Measurements from ENCODE around the gene CDX2. TPM values are rescaled to one million over a fixed set of nuclear protein-coding genes. Genes with fewer than 3 reads are reported as not detected.

CDX2 gene
- total RNA-seq, 1 donor from 2014 or later, result not detected

DNA sequence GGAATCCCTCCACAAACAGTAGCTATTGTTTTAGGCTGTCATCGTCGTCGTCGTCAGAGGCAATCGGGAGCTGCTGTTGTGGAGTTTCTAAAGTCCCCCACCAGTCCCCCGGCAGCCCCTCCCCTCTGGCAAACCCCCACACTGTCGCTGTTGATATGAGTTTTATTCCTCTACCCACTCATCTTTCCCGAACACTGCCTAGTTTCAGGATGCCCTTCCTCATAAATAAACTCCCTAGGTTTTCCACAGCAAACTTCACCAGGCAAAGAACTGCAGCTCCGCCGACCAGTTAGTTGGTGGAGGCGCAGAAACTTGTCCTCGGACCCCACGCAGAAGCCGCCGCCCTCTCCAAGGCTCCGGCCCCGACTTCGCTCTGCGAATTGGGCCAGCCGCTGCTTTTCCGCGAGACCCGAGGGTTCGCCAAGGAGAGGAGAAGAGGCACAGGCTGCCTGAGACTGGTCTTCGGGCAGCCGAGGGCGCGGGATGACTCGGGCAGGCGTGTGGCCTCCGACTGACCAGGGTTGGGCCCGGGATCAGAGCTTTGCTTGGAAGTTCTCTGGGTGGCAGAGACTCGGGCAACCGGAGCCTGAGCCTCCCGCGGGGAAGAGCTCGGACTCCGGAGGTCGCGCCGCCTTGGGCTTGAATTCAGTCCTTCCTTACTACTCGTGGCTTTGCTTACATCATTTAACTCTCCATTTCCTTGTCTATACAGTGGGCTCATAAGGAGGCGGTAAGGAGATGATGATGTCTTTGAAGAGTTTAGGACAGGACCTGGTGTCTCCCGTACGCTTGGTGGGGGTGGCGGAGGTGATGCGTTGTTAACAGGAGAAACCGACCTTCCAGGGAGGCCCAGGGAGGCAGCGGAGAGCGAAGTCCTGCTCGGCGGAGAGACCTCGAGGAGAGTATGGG is 41.4 kb downstream of the CDX2 start:
- no peak overlapping the region for H3K27ac Mint-ChIP-seq
- POLR2A ChIA-PET, result no interaction called here
- H3K4me3 Mint-ChIP-seq, result no peak overlapping the region
- H3K9me3 Mint-ChIP-seq, result no peaks in the 10 kb centered on the region
- no peaks in the 10 kb centered on the region for H3K36me3 Mint-ChIP-seq (ENCODE audit: low read depth)
- intact Hi-C loops (cut with micrococcal nuclease), result loop anchor here (2.0 kb wide), 1 partner anchor 39 kb away; no protein-coding TSS in a partner anchor
- CTCF ChIA-PET, result no interaction called here
- no peak for DNase-seq
- peaks cover 21% of the 10 kb centered on the region for H3K4me1 Mint-ChIP-seq
- peaks cover 79% of the 10 kb centered on the region for H3K27me3 Mint-ChIP-seq
- TF ChIP-seq, protein P1, sequence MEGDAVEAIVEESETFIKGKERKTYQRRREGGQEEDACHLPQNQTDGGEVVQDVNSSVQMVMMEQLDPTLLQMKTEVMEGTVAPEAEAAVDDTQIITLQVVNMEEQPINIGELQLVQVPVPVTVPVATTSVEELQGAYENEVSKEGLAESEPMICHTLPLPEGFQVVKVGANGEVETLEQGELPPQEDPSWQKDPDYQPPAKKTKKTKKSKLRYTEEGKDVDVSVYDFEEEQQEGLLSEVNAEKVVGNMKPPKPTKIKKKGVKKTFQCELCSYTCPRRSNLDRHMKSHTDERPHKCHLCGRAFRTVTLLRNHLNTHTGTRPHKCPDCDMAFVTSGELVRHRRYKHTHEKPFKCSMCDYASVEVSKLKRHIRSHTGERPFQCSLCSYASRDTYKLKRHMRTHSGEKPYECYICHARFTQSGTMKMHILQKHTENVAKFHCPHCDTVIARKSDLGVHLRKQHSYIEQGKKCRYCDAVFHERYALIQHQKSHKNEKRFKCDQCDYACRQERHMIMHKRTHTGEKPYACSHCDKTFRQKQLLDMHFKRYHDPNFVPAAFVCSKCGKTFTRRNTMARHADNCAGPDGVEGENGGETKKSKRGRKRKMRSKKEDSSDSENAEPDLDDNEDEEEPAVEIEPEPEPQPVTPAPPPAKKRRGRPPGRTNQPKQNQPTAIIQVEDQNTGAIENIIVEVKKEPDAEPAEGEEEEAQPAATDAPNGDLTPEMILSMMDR (IDR thresholded peaks at IDR 0.05), result no peak
- no peak for ATAC-seq (ENCODE audit: low read depth)

DNA sequence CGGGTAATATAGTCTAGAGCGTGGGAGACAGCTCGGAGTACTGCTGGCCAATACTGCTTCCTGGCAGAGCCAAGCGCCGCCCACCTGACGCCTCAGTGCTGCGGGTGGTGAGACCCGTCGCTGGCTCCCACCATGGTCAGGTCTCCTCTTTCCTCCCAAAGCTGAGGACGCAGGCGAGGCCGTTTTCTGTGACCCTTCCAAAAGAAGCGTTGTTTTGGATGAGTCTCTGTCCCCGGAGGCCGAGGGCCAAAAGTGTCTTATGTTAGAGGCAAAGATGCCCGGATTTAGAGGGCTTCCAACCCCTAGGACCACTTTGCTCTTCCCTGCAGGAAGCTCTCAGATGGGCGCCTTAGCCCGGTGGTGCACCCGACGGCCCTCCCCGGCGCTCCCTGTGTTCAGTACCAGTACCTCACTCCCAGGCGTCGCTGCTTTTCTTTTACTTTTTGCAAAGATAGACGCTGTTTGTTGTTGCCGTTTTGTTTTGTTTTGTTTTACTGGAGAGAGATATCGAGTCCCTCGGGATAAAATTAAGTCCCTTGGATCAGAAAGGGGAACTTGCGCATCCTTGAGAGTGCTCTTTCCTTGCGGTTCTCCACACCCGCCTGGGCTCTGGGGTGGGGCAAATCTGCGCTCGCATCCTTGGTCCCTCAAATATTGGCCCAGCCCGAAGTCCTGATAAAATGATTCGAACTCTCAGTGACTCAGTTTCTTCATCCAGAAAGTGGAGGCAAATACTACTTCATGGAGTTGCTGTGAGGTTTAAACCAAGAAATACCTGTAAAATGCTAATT is 42.3 kb downstream of the CDX2 start:
- ATAC-seq (ENCODE audit: low read depth) (no peak), DNase-seq (no peak)
- Mint-ChIP-seq H3K4me1 (peaks cover 23% of the 10 kb centered on the region), H3K9me3 (no peaks in the 10 kb centered on the region), H3K27me3 (peaks cover 81% of the 10 kb centered on the region), H3K4me3 (peak overlapping the region; percentile 35), H3K27ac (no peak overlapping the region), H3K36me3 (ENCODE audit: low read depth) (no peaks in the 10 kb centered on the region)
- ChIA-PET CTCF (no interaction called here), POLR2A (no interaction called here)
- intact Hi-C loops (cut with micrococcal nuclease), result loop anchor here (2.0 kb wide), 1 partner anchor 40 kb away; no protein-coding TSS in a partner anchor
- TF ChIP-seq, protein P1 (IDR thresholded peaks at IDR 0.05), result no peak

DNA sequence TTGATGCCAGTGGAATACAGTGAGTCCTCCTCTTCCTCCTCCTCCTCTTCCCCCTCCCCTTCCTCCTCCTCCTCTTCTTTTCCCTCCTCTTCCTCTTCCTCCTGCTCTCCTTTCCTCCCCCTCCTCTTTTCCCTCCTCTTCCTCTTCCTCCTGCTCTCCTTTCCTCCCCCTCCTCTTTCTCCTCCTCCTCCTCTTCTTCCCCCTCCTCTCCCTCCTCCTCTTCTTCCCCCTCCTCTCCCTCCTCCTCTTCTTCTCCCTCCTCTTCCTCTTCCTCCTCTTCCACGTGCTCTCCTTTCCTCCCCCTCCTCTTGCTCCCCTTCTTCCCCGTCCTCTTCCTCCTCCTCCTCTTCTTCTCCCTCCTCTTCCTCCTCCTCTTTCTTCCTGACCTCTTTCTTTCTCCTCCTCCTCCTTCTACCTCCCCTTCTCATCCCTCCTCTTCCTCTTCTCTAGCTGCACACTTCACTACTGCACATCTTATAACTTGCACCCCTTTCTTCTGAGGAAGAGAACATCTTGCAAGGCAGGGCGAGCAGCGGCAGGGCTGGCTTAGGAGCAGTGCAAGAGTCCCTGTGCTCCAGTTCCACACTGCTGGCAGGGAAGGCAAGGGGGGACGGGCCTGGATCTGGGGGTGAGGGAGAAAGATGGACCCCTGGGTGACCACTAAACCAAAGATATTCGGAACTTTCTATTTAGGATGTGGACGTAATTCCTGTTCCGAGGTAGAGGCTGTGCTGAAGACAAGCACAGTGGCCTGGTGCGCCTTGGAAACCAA is 43.7 kb downstream of the CDX2 start:
- Mint-ChIP-seq H3K27ac (no peak overlapping the region), H3K4me1 (peaks cover 35% of the 10 kb centered on the region), H3K4me3 (no peak overlapping the region), H3K36me3 (ENCODE audit: low read depth) (no peaks in the 10 kb centered on the region), H3K9me3 (no peaks in the 10 kb centered on the region), H3K27me3 (peaks cover 76% of the 10 kb centered on the region)
- TF ChIP-seq, protein P1 (IDR thresholded peaks at IDR 0.05), result no peak
- no peak for ATAC-seq (ENCODE audit: low read depth)
- ChIA-PET POLR2A (no interaction called here), CTCF (no interaction called here)
- DNase-seq, result no peak
- intact Hi-C loops (cut with micrococcal nuclease), result loop anchor here (2.0 kb wide), 2 partner anchors 53 to 133 kb away; partner anchors contain the start of gene GSX1

DNA sequence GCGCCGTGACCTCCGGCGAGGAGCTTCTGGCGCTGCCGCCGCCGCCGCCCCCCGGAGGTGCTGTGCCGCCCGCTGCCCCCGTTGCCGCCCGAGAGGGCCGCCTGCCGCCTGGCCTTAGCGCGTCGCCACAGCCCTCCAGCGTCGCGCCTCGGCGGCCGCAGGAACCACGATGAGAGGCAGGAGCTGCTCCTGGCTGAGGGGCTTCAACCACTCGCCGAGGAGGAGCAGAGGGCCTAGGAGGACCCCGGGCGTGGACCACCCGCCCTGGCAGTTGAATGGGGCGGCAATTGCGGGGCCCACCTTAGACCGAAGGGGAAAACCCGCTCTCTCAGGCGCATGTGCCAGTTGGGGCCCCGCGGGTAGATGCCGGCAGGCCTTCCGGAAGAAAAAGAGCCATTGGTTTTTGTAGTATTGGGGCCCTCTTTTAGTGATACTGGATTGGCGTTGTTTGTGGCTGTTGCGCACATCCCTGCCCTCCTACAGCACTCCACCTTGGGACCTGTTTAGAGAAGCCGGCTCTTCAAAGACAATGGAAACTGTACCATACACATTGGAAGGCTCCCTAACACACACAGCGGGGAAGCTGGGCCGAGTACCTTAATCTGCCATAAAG is 44.5 kb downstream of the CDX2 start:
- POLR2A ChIA-PET, result no interaction called here
- no peak for DNase-seq
- no peak for ATAC-seq (ENCODE audit: low read depth)
- CTCF ChIA-PET, result interaction anchor here (1.3 kb wide), 1 partner anchor 29 kb away, joined by 6 read pairs; no protein-coding TSS in a partner anchor
- intact Hi-C loops (cut with micrococcal nuclease), result loop anchor here (2.0 kb wide), 2 partner anchors 54 to 132 kb away; partner anchors contain the start of gene GSX1
- no peak overlapping the region for H3K27ac Mint-ChIP-seq
- H3K36me3 Mint-ChIP-seq (ENCODE audit: low read depth), result no peaks in the 10 kb centered on the region
- TF ChIP-seq, protein P1 (IDR thresholded peaks at IDR 0.05), result no peak
- peaks cover 70% of the 10 kb centered on the region for H3K27me3 Mint-ChIP-seq
- no peak overlapping the region for H3K4me3 Mint-ChIP-seq
- H3K4me1 Mint-ChIP-seq, result peaks cover 36% of the 10 kb centered on the region
- no peaks in the 10 kb centered on the region for H3K9me3 Mint-ChIP-seq

Measured in activated B cell treated with CpG ODN at 0.5 μM for 24 hours (primary cell).